Stimulated activated CD4-positive, alpha-beta T cell treated with anti-CD3 and anti-CD28 coated beads, Interleukin-1b, Interleukin-23, amount 100 ng/mL, for 4 hours (primary cell): ENCODE data around the gene DPF1.

Experiments
- DNase-seq, 2 donors: peaks; one replicate each; pipeline ENCODE4 v3.0.0-alpha.2; 2020; ENCODE audit warnings: low read depth in 2 of 2

Gene DPF1

DNA sequence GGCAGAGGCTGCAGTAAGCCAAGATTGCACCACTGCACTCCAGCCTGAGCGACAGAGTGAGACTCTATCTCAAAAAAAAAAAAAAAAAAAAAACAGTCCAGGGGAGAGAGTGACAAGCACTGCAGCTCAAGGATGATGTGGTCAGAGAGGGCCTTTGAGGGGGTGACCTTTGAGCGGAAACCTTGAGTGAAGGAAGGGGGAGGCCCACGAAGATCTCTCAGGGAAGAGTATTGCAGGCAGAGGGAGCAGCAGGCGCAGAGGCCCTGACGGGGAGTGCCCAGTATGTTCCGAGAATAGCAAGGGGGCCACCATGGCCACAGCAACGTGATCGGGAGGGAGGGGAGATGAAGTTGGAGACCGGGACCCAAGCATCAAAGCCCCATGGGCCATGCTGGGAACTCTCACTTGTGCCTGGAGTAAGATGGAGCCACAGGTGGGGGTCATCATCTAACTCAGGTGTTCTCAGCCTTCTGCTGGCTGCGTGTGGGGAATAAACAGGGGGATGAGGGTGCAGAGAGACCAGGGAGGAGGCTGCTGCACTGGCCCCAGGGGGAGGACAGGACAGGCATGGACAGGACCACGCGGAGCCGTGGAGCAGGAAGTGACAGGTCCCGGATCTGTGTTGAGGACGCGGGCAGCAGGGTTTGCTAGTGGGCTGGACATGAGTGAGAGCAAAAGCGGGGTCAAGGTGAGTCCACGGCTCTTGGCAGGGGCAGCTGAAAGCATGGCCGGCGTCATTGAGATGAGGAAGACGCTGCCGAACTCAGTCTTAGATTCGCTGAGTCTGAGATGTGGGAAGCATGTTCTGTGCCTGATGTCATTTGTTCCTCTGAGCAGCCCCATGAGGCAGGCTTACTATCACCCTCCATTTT, 60.4 kb downstream of the DPF1 start:
- no peak for DNase-seq

DNA sequence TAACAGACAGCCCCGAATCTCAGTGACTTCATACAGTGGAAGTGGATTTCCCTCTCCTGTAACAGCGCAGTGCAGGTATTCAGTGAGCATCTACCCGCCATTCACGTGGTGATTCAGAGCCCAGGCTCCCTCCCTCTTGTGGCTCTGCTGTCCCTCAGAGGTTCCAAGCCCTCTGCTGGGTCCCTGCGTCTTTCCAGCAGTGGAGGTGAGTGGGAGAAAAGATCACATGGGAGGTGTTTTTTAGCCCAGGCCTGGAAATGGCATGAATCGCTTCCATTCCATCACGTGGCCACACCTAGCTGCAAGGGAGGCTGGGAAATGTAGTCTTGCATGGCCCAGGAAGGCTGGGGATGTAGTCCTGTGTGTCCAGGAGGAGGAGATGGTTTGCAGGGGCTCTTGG, 61.4 kb downstream of the DPF1 start:
- DNase-seq: no peak

- DNase-seq: no peak
Measured at GRCh38 chr19:38162094-38162493, 61.9 kb downstream of the DPF1 start.
